ENCODE results near the gene NAGK. TPM values are rescaled to one million over a fixed set of nuclear protein-coding genes. Genes with fewer than 3 reads are reported as not detected.
"Not testable (repeated sequence)": the region's sequence is repeated elsewhere in the genome, so short reads cannot be mapped to it uniquely, and the experiment has no call there.

The NAGK gene
- total RNA-seq: 10 to 100 TPM; 41.2 to 92.6 TPM
- 100 to 1,000 TPM; 121 to 147 TPM for polyA plus RNA-seq (ENCODE audit: insufficient read length in 2 of 2)
- long read RNA-seq, donor 1, transcript NAGK-219 (3 exons, 2,483 nt): minor isoform, 9 of 128 reads
- long read RNA-seq, donor 1, transcript NAGK-229 (10 exons, 1,801 nt): major isoform, 42 of 128 reads
- long read RNA-seq, donor 1, transcript NAGK-222 (2 exons, 424 nt): minor isoform, 21 of 128 reads
- long read RNA-seq, donor 1, transcript NAGK-211 (4 exons, 441 nt): minor isoform, 19 of 128 reads
- long read RNA-seq, donor 1, partial matches to known transcripts: 27 of 128 reads
- long read RNA-seq, donor 1, other reads (novel, unspliced or antisense): 0 of 128 reads
- long read RNA-seq, donor 2, transcript NAGK-229 (10 exons, 1,801 nt): major isoform, 11 of 24 reads
- long read RNA-seq, donor 2, partial matches to known transcripts: 5 of 24 reads
- long read RNA-seq, donor 2, other reads (novel, unspliced or antisense): 0 of 24 reads
- long read RNA-seq, donor 3, transcript NAGK-229 (10 exons, 1,801 nt): major isoform, 13 of 27 reads
- long read RNA-seq, donor 3, partial matches to known transcripts: 6 of 27 reads
- long read RNA-seq, donor 3, other reads (novel, unspliced or antisense): 0 of 27 reads
- long read RNA-seq, donor 4, full-length matches to known transcripts: 70 of 108 reads
- long read RNA-seq, donor 4, partial matches to known transcripts: 38 of 108 reads
- long read RNA-seq, donor 4, other reads (novel, unspliced or antisense): 0 of 108 reads

DNA sequence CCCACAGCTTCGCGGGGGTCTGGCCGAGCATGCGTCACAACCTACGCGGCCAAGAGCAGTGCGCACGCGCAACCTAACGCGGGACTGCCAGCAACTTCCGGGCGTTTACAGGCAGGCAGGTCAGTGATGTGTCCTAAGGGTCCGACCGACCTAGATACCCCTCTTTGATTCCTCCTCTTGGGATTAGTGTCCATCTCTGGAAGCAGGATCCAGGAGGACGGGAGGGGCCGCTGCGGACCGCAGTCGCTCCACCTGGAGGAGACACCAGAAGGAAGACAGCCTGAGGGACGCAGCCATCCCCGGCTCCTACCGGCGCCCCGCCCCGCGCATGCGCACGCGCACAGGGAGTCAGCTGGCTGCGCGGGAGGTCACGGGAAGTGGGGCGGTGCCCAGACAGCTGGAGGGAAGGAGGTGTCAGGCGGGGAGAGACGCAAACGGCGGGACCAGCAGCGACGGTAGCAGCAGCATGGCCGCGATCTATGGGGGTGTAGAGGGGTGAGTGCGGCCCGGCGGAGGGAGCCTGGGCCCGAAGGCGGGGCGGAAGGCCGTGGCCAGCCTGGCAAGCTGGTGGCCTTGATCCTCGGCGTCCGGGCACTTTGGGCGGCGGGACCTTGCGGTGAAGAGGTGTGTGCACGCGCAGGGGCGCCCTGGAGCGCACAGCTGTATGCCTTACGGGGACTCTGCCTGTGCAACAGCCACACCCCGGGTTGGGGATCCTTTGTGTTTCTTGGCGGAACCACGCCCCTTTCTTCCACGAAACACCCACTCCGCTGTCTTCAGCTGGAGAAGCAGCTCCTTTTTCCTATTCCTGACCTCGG, at the start of gene NAGK:
Gene NAGK (plus strand): TSS at position 431 of the 818 bp plus-strand sequence. CDS start 36 bp downstream, at position 467.
- peak; percentile 92 to 99 (median 96) for DNase-seq (ENCODE audit: low read depth in 4 of 6, low spot score in 6 of 6)
- WGBS (ENCODE audit: insufficient coverage): 0% methylated on average over 63 of the region's 66 CpGs
- Histone ChIP-seq H3K4me1 (ENCODE audit: control insufficient read depth, insufficient read depth, low read length) (peaks cover 18% of the 10 kb centered on the region), H3K4me3 (ENCODE audit: low read depth, low read length) (peak within 1 kb of the TSS; percentile 76), H3K9me3 (ENCODE audit: control insufficient read depth, insufficient read depth, low read length) (no peaks in the 10 kb centered on the region), H3K27ac (ENCODE audit: low read depth, low read length) (peak within 1 kb of the TSS; percentile 91), H3K27me3 (ENCODE audit: control insufficient read depth, insufficient read depth, low read length) (no peaks in the 10 kb centered on the region), H3K36me3 (ENCODE audit: control insufficient read depth, insufficient read depth, low read length) (peaks cover 24% of the 10 kb centered on the region)

DNA sequence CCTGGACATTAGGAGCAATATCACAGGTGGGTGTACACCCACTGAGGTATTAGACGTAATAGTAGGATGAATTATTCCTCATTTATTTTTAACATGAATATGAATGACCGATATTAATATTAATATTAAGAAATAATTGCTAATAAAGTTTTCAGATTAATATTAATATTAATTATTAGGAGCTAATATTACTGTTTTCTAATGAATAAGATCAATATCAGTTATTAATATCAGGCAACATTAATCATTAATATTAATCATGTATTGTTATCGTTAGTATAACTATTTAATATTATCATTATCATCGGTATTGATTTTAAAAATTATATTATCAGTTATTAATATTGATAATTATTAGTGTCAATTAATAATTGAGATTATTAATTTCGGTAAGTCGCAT, 48.5 kb upstream of the NAGK start:
- not testable (repeated sequence) for H3K9me3 ChIP-seq (ENCODE audit: control insufficient read depth, insufficient read depth, low read length); H3K4me1 ChIP-seq (ENCODE audit: control insufficient read depth, insufficient read depth, low read length); H3K27me3 ChIP-seq (ENCODE audit: control insufficient read depth, insufficient read depth, low read length); H3K4me3 ChIP-seq (ENCODE audit: low read depth, low read length); H3K36me3 ChIP-seq (ENCODE audit: control insufficient read depth, insufficient read depth, low read length); DNase-seq (ENCODE audit: low read depth in 4 of 6, low spot score in 6 of 6); H3K27ac ChIP-seq (ENCODE audit: low read depth, low read length)
- WGBS (ENCODE audit: insufficient coverage): no CpG with 5 or more reads among the region's 6 CpGs

DNA sequence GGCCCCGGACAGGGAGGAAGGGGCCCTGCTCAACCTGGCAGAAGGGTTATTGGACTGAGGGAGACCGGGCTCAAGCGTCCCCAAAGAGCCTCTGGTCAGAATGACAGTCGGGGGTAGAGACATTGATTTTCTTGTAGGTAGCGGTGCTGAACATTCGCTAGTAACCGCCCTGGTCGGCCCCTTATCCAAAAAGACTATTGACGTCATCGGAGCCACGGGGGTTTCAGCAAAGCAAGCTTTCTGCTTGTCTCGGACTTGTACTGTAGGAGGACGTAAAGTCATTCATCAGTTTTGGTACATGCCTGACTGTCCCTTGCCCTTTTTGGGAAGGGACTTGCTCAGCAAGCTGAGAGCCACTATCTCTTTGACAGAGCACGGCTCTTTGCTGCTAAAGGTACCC, 47.1 kb upstream of the NAGK start:
- H3K27ac ChIP-seq (ENCODE audit: low read depth, low read length); H3K36me3 ChIP-seq (ENCODE audit: control insufficient read depth, insufficient read depth, low read length); H3K4me1 ChIP-seq (ENCODE audit: control insufficient read depth, insufficient read depth, low read length); H3K4me3 ChIP-seq (ENCODE audit: low read depth, low read length); H3K9me3 ChIP-seq (ENCODE audit: control insufficient read depth, insufficient read depth, low read length); H3K27me3 ChIP-seq (ENCODE audit: control insufficient read depth, insufficient read depth, low read length); DNase-seq (ENCODE audit: low read depth in 4 of 6, low spot score in 6 of 6): not testable (repeated sequence)
- 84% methylated on average over 14 of the region's 14 CpGs for WGBS (ENCODE audit: insufficient coverage)

DNA sequence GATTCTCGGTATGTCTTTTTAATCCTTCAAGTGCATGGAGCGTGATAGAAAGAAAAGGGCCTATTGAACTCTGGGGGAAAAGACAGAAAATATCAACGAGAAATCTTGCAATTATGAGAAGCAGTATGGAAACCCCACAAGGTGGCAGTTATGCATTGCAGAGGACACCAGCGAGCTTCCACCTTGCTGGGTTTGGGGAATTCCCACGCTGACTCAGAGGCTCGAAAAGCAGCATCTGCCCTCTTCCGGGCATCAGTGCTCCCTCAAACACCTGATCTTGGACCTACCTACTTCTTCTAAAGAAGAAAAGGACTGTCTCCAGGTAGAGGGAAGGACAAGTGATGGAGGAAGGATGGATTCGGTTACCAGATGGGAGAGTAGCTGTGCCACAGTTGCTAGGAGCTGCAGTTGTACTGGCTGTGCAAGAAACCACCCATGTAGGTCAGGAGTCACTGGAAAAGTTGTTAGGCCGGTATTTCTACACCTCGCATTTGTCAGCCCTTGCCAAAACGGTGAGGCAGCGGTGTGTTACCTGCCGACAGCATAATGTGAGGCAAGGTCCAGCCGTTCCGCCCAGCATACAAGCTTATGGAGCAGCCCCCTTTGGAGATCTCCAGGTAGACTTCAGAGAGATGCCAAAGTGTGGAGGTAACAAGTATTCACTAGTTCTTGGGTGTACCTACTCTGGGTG, 44.8 kb upstream of the NAGK start:
- H3K9me3 ChIP-seq (ENCODE audit: control insufficient read depth, insufficient read depth, low read length); H3K4me3 ChIP-seq (ENCODE audit: low read depth, low read length); H3K36me3 ChIP-seq (ENCODE audit: control insufficient read depth, insufficient read depth, low read length); H3K27me3 ChIP-seq (ENCODE audit: control insufficient read depth, insufficient read depth, low read length); H3K4me1 ChIP-seq (ENCODE audit: control insufficient read depth, insufficient read depth, low read length); H3K27ac ChIP-seq (ENCODE audit: low read depth, low read length); DNase-seq (ENCODE audit: low read depth in 4 of 6, low spot score in 6 of 6): not testable (repeated sequence)
- 78% methylated on average over 11 of the region's 15 CpGs for WGBS (ENCODE audit: insufficient coverage)

DNA sequence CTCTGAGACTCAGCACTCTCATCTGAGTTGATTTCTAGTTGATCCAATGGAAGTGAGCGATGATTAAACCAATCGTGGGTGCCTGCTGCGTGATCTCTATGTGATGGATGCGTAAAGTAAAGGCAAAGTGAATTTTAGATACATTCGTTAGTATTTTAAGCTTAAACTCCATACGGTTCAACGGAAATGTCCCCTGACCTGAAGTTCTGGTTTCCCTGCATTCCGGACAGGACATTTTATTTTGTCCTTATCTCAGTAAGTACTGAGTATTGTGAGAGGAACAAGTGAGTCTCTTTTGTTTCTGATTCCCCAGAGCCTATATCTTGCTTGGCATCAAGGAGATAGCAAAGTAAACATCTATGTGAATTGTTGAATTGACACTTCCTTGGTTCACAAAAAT, 32.2 kb upstream of the NAGK start:
- H3K4me3 ChIP-seq (ENCODE audit: low read depth, low read length); DNase-seq (ENCODE audit: low read depth in 4 of 6, low spot score in 6 of 6); H3K9me3 ChIP-seq (ENCODE audit: control insufficient read depth, insufficient read depth, low read length); H3K4me1 ChIP-seq (ENCODE audit: control insufficient read depth, insufficient read depth, low read length); H3K36me3 ChIP-seq (ENCODE audit: control insufficient read depth, insufficient read depth, low read length); H3K27me3 ChIP-seq (ENCODE audit: control insufficient read depth, insufficient read depth, low read length); H3K27ac ChIP-seq (ENCODE audit: low read depth, low read length): not testable (repeated sequence)
- WGBS (ENCODE audit: insufficient coverage): 98% methylated on average over 5 of the region's 8 CpGs

DNA sequence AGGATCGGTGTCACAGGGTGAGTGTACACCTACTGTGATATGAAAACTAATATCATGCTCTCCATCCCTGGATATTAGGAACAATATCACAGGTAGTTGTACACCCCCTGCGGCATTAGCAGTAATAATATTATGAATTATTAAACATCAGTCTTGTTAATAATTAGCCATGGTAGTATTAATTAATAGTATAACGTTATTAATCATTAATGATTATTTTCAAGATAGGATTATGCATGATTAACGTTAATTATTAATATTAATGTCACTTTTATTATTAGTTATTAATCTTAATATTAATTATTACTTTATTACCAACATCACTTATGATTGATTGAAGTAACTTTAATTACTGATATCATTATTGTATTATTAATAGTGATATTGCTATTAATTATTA, 26.2 kb upstream of the NAGK start:
- no peak overlapping the region for H3K4me3 ChIP-seq (ENCODE audit: low read depth, low read length)
- no CpG with 5 or more reads among the region's 4 CpGs for WGBS (ENCODE audit: insufficient coverage)
- no peak for DNase-seq (ENCODE audit: low read depth in 4 of 6, low spot score in 6 of 6)

DNA sequence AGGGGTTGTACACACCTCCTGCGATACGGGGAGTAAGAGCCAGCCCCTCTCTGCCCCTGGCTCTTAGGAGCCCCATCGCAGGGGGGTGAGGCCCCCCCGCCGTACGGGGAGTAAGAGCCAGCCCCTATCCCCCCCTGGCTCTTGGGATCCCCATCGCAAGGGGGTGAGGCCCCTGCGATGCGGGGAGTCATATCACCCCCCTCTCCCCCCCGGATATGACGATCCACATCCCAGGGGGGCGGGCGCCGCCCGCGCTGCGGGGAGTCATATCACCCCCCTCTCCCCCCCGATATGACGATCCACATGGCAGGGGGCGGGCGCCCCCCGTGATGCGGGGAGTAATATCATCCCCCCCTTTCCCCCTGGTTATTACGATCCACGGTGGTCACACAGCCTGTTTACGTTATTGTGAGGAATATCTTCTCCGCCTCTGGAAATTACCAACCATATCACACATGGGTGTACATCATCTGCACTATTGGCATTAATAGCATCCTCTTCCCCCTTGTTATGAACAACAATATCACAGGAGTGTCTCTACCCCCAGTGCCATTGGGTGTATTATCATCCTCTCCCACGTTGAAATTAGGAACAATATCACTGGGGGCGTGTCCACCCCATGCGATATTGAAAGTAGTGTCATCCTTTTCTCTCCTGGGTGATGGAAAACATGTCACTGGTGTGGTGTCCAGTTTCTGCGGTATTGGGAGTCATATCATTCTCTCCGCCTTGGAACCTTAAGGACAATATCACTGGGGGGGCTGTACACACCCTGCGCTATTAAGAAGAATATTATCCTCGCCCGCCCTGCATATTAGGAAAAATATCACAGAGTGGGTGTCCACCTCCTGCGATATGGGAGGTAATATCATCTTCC, 24.7 kb upstream of the NAGK start:
- no peak overlapping the region for H3K4me3 ChIP-seq (ENCODE audit: low read depth, low read length)
- H3K27ac ChIP-seq (ENCODE audit: low read depth, low read length): no peak overlapping the region
- DNase-seq (ENCODE audit: low read depth in 4 of 6, low spot score in 6 of 6): no peak
- H3K4me1 ChIP-seq (ENCODE audit: control insufficient read depth, insufficient read depth, low read length): no peaks in the 10 kb centered on the region
- H3K27me3 ChIP-seq (ENCODE audit: control insufficient read depth, insufficient read depth, low read length): no peaks in the 10 kb centered on the region
- no peaks in the 10 kb centered on the region for H3K9me3 ChIP-seq (ENCODE audit: control insufficient read depth, insufficient read depth, low read length)
- no peaks in the 10 kb centered on the region for H3K36me3 ChIP-seq (ENCODE audit: control insufficient read depth, insufficient read depth, low read length)
- 75% methylated on average over 8 of the region's 36 CpGs for WGBS (ENCODE audit: insufficient coverage)

More for the DNA sequence above, 26.2 kb upstream of the NAGK start:
- Histone ChIP-seq H3K9me3 (ENCODE audit: control insufficient read depth, insufficient read depth, low read length) (no peaks in the 10 kb centered on the region), H3K27me3 (ENCODE audit: control insufficient read depth, insufficient read depth, low read length) (no peaks in the 10 kb centered on the region), H3K4me1 (ENCODE audit: control insufficient read depth, insufficient read depth, low read length) (no peaks in the 10 kb centered on the region), H3K27ac (ENCODE audit: low read depth, low read length) (no peak overlapping the region), H3K36me3 (ENCODE audit: control insufficient read depth, insufficient read depth, low read length) (no peaks in the 10 kb centered on the region)

DNA sequence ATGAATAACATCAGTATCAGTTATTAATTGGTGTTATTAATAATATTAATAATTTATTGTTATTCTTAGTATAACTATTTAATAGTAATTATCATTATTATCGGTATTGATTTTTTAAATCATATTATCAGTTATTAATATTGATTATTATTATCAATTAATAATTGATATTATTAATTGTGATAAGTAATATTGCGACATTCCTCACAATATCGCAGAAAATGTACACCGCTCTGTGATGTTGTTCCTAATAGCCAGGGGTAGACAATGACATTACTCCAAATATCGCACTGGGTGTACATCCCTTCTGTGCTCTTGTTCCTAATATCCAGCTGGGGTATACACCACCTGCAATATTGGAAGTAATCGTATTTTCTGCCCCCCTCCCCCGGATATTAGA, 23.3 kb upstream of the NAGK start:
- H3K27ac ChIP-seq (ENCODE audit: low read depth, low read length): no peak overlapping the region
- no peak for DNase-seq (ENCODE audit: low read depth in 4 of 6, low spot score in 6 of 6)
- no peaks in the 10 kb centered on the region for H3K9me3 ChIP-seq (ENCODE audit: control insufficient read depth, insufficient read depth, low read length)
- no peaks in the 10 kb centered on the region for H3K4me1 ChIP-seq (ENCODE audit: control insufficient read depth, insufficient read depth, low read length)
- no peaks in the 10 kb centered on the region for H3K36me3 ChIP-seq (ENCODE audit: control insufficient read depth, insufficient read depth, low read length)
- no peaks in the 10 kb centered on the region for H3K27me3 ChIP-seq (ENCODE audit: control insufficient read depth, insufficient read depth, low read length)
- H3K4me3 ChIP-seq (ENCODE audit: low read depth, low read length): no peak overlapping the region
- WGBS (ENCODE audit: insufficient coverage): 100% methylated on average over 1 of the region's 7 CpGs
